HepG2 (cell line): Measurements from ENCODE around the gene CD151. TPM values are rescaled to one million over a fixed set of nuclear protein-coding genes. Genes with fewer than 3 reads are reported as not detected.

Source experiments
- CREM ChIP-seq, 2 experiments: sonication (generic) in 1 of 2; formaldehyde crosslinking in 1 of 2; IDR thresholded peaks; 2 replicates each; pipeline versions ENCODE4 v1.4.0 to v1.6.1; 2016 to 2020; ENCODE audit warnings: antibody characterized with exemption in 1 of 2, mild to moderate bottlenecking in 1 of 2, missing genetic modification reagents in 1 of 2
- RAD51 ChIP-seq: fragments of 450-650 bp; IDR thresholded peaks from 2 replicates; pipeline ENCODE4 v1.6.1; 2016; ENCODE audit warnings: borderline replicate concordance
- RFX1 ChIP-seq: fragments of 450-650 bp; IDR thresholded peaks from 2 replicates; pipeline ENCODE4 v1.6.1; 2017
- ZFYVE20 ChIP-seq: sonication (generic); formaldehyde crosslinking; IDR thresholded peaks from 2 replicates; pipeline ENCODE4 v1.8.0; 2023; ENCODE audit warnings: low read depth, mild to moderate bottlenecking, moderate library complexity, missing genetic modification reagents, borderline replicate concordance
- ZNF207 ChIP-seq: fragments of 450-650 bp; IDR thresholded peaks from 2 replicates; pipeline ENCODE4 v1.6.1; 2016; ENCODE audit warnings: antibody characterized with exemption, borderline replicate concordance
- ZNF530 ChIP-seq: sonication (generic); formaldehyde crosslinking; IDR thresholded peaks from 2 replicates; pipeline ENCODE4 v1.5.0; 2020; ENCODE audit warnings: low read depth, mild to moderate bottlenecking, missing genetic modification reagents
- ZNF720 ChIP-seq: sonication (generic); formaldehyde crosslinking; IDR thresholded peaks from 2 replicates; pipeline ENCODE4 v1.4.0; 2020; ENCODE audit warnings: missing genetic modification reagents
- ZNF782 ChIP-seq: sonication (generic); formaldehyde crosslinking; IDR thresholded peaks from 2 replicates; pipeline ENCODE4 v1.4.0; 2020; ENCODE audit warnings: missing genetic modification reagents, mild to moderate bottlenecking, borderline replicate concordance
- ZSCAN31 ChIP-seq: sonication (generic); formaldehyde crosslinking; IDR thresholded peaks from 2 replicates; pipeline ENCODE4 v1.5.0; 2020; ENCODE audit warnings: low read depth, mild to moderate bottlenecking, missing genetic modification reagents
- polyA plus RNA-seq, 8 experiments: library from polyadenylated mRNA; depleted of rRNA in 3 of 8; stranded (reverse) in 7 of 8; unstranded in 1 of 8; fragments of >200 nt; fragmentation: Illumina TruSeq in 4 of 8; extraction: Trizol in 4 of 8; gene quantifications; 2 replicates each; pipeline versions ENCODE4 v1.2.1 to v1.2.3, GENCODE V29; 2011 to 2016; ENCODE audit warnings: low read depth in 4 of 8, missing spikeins in 1 of 8, mixed read lengths in 1 of 8; ENCODE audit not compliant: insufficient read depth in 1 of 8
- total RNA-seq, 5 experiments: library from RNA; depleted of rRNA; stranded (reverse); fragments of >200 nt; fragmentation: Illumina TruSeq; extraction: Trizol; gene quantifications; 2 replicates each; pipeline ENCODE4 v1.2.3, GENCODE V29; 2016; ENCODE audit warnings: low read depth in 1 of 5
- TF ChIP-seq, protein P1 (sequence below): sonication (generic); formaldehyde crosslinking; IDR thresholded peaks from 2 replicates; pipeline ENCODE4 v1.5.0; 2020; ENCODE audit warnings: missing genetic modification reagents
- TF ChIP-seq, protein P2 (sequence below), 2 experiments: sonication (generic) in 1 of 2; formaldehyde crosslinking in 1 of 2; IDR thresholded peaks; 2 replicates each; pipeline versions ENCODE4 v1.4.0 to v1.6.1; 2018 to 2020; ENCODE audit warnings: missing genetic modification reagents in 2 of 2, borderline replicate concordance in 1 of 2, low read depth in 1 of 2, mild to moderate bottlenecking in 1 of 2, missing biosample characterization in 1 of 2
- TF ChIP-seq, protein P3 (sequence below): sonication (generic); formaldehyde crosslinking; IDR thresholded peaks from 2 replicates; pipeline ENCODE4 v1.4.0; 2020; ENCODE audit warnings: mild to moderate bottlenecking, missing genetic modification reagents, borderline replicate concordance
- TF ChIP-seq, protein P4 (sequence below): sonication (generic); formaldehyde crosslinking; IDR thresholded peaks from 2 replicates; pipeline ENCODE4 v1.4.0; 2020; ENCODE audit warnings: mild to moderate bottlenecking, low read depth, missing genetic modification reagents
- TF ChIP-seq, protein P5 (sequence below): sonication (generic); formaldehyde crosslinking; IDR thresholded peaks from 2 replicates; pipeline ENCODE4 v1.8.1; 2022; ENCODE audit warnings: low read depth, mild to moderate bottlenecking, missing genetic modification reagents

The CD151 gene
- total and polyA plus RNA-seq, 2 of the 13 experiments (the other 11 are each of a cell fraction or from before 2014, with no cell fraction given) = 125 to 197 TPM

DNA sequence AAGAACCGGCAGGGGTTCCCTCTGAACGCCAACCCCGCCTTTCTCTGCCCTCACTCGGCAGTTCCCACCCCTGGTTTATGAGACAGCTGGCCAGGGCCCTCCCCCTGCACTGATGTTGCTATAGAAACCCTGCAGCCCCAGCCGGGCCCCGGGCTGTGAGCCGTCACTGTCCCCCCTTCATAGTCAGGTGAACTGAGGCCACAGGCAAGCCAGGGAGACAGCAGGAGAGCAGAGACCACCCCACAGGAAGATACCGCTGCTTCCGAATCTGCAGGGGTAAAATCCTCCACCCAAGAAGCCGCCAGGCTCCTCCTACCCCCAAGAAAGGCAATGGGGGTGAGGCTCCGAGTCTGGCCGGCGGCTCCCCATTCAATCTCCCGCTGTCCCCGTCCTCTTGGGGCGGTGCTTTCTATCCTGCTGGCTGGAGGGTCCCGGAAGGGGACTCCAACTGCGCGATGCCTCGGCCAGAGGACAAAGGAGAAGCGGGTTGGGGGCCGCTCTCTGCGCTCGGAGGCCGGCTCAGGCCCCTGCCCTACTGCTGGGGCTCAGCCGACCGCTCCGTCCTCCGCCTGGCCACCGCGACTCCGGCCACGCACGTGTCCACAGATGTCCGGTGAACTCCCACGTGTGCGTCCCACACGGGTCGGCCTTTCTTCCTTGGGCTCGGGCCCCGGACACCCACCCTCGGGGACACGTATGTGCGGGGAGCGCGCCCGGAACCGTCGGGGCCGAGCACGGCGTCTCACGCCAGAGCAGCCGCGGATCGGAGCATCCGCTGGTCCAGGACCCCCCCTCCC lies 35.3 kb upstream of the CD151 start (continued):
- TF ChIP-seq, protein P1, sequence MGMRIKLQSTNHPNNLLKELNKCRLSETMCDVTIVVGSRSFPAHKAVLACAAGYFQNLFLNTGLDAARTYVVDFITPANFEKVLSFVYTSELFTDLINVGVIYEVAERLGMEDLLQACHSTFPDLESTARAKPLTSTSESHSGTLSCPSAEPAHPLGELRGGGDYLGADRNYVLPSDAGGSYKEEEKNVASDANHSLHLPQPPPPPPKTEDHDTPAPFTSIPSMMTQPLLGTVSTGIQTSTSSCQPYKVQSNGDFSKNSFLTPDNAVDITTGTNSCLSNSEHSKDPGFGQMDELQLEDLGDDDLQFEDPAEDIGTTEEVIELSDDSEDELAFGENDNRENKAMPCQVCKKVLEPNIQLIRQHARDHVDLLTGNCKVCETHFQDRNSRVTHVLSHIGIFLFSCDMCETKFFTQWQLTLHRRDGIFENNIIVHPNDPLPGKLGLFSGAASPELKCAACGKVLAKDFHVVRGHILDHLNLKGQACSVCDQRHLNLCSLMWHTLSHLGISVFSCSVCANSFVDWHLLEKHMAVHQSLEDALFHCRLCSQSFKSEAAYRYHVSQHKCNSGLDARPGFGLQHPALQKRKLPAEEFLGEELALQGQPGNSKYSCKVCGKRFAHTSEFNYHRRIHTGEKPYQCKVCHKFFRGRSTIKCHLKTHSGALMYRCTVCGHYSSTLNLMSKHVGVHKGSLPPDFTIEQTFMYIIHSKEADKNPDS = no peak; the same call in 1 of the 2 replicates
- TF ChIP-seq, protein P2, sequence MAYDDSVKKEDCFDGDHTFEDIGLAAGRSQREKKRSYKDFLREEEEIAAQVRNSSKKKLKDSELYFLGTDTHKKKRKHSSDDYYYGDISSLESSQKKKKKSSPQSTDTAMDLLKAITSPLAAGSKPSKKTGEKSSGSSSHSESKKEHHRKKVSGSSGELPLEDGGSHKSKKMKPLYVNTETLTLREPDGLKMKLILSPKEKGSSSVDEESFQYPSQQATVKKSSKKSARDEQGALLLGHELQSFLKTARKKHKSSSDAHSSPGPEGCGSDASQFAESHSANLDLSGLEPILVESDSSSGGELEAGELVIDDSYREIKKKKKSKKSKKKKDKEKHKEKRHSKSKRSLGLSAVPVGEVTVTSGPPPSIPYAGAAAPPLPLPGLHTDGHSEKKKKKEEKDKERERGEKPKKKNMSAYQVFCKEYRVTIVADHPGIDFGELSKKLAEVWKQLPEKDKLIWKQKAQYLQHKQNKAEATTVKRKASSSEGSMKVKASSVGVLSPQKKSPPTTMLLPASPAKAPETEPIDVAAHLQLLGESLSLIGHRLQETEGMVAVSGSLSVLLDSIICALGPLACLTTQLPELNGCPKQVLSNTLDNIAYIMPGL (CRISPR knock-in tag; IDR thresholded peaks at IDR 0.05; ENCODE audit: borderline replicate concordance in 1 of 2, low read depth in 1 of 2) = peak in 1 of 2 experiments; percentile 70; a peak in 3 of 4 replicates
- TF ChIP-seq RFX1 = peak; percentile 74
- no peak for TF ChIP-seq ZNF530 (CRISPR knock-in tag)
- no peak for TF ChIP-seq RAD51
- TF ChIP-seq, protein P3, sequence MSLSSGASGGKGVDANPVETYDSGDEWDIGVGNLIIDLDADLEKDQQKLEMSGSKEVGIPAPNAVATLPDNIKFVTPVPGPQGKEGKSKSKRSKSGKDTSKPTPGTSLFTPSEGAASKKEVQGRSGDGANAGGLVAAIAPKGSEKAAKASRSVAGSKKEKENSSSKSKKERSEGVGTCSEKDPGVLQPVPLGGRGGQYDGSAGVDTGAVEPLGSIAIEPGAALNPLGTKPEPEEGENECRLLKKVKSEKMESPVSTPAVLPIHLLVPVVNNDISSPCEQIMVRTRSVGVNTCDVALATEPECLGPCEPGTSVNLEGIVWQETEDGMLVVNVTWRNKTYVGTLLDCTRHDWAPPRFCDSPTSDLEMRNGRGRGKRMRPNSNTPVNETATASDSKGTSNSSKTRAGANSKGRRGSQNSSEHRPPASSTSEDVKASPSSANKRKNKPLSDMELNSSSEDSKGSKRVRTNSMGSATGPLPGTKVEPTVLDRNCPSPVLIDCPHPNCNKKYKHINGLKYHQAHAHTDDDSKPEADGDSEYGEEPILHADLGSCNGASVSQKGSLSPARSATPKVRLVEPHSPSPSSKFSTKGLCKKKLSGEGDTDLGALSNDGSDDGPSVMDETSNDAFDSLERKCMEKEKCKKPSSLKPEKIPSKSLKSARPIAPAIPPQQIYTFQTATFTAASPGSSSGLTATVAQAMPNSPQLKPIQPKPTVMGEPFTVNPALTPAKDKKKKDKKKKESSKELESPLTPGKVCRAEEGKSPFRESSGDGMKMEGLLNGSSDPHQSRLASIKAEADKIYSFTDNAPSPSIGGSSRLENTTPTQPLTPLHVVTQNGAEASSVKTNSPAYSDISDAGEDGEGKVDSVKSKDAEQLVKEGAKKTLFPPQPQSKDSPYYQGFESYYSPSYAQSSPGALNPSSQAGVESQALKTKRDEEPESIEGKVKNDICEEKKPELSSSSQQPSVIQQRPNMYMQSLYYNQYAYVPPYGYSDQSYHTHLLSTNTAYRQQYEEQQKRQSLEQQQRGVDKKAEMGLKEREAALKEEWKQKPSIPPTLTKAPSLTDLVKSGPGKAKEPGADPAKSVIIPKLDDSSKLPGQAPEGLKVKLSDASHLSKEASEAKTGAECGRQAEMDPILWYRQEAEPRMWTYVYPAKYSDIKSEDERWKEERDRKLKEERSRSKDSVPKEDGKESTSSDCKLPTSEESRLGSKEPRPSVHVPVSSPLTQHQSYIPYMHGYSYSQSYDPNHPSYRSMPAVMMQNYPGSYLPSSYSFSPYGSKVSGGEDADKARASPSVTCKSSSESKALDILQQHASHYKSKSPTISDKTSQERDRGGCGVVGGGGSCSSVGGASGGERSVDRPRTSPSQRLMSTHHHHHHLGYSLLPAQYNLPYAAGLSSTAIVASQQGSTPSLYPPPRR (CRISPR knock-in tag) = 0 out of 2 replicates have a peak, but pooled peaks have one; percentile 24
- TF ChIP-seq ZNF207 = no peak
- TF ChIP-seq ZFYVE20 (CRISPR knock-in tag) = no peak
- TF ChIP-seq, protein P4, sequence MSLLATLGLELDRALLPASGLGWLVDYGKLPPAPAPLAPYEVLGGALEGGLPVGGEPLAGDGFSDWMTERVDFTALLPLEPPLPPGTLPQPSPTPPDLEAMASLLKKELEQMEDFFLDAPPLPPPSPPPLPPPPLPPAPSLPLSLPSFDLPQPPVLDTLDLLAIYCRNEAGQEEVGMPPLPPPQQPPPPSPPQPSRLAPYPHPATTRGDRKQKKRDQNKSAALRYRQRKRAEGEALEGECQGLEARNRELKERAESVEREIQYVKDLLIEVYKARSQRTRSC (CRISPR knock-in tag) = no peak
- no peak for TF ChIP-seq ZNF720
- TF ChIP-seq, protein P5, sequence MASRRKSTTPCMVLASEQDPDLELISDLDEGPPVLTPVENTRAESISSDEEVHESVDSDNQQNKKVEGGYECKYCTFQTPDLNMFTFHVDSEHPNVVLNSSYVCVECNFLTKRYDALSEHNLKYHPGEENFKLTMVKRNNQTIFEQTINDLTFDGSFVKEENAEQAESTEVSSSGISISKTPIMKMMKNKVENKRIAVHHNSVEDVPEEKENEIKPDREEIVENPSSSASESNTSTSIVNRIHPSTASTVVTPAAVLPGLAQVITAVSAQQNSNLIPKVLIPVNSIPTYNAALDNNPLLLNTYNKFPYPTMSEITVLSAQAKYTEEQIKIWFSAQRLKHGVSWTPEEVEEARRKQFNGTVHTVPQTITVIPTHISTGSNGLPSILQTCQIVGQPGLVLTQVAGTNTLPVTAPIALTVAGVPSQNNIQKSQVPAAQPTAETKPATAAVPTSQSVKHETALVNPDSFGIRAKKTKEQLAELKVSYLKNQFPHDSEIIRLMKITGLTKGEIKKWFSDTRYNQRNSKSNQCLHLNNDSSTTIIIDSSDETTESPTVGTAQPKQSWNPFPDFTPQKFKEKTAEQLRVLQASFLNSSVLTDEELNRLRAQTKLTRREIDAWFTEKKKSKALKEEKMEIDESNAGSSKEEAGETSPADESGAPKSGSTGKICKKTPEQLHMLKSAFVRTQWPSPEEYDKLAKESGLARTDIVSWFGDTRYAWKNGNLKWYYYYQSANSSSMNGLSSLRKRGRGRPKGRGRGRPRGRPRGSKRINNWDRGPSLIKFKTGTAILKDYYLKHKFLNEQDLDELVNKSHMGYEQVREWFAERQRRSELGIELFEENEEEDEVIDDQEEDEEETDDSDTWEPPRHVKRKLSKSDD (CRISPR knock-in tag) = no peak
- TF ChIP-seq ZNF782 (CRISPR knock-in tag) = peak; percentile 55; the same call in 1 of the 2 replicates
- no peak for TF ChIP-seq CREM (IDR thresholded peaks at IDR 0.05)
- no peak for TF ChIP-seq CREM (CRISPR knock-in tag; IDR thresholded peaks at IDR 0.05)
- peak; percentile 47; the same call in 1 of the 2 replicates for TF ChIP-seq ZSCAN31 (CRISPR knock-in tag)
